IMR-90 (cell line): Measurements from ENCODE around the gene PHETA1. TPM values are rescaled to one million over a fixed set of nuclear protein-coding genes. Genes with fewer than 3 reads are reported as not detected.

Experiments
- ATAC-seq: fragments of 200-7000 bp; cut with Tn5 transposase; 2 replicates; pipeline ENCODE4 v1.9.1; 2020; ENCODE audit warnings: low read depth, mild to moderate bottlenecking, moderate library complexity
- BruUV-seq: library from RNA; stranded (reverse); fragments of 400-500 nt; replicated peaks from 2 replicates; lab custom pipeline; 2021; lab: Mats Ljungman, UMichigan
- CTCF ChIA-PET: fragments of 300-600 bp; formaldehyde crosslinking; extraction: SDS; loops from one replicate; lab custom pipeline; 2021; ENCODE audit warnings: antibody characterized with exemption; lab: Yijun Ruan, JAX
- POLR2A ChIA-PET: fragments of 300-600 bp; sonication (Branson Sonifier 250); formaldehyde crosslinking; loops from one replicate; lab custom pipeline; 2022; ENCODE audit warnings: antibody characterized with exemption; ENCODE audit not compliant: unreplicated experiment; lab: Charles Lee
- DNase-seq: peaks from one replicate; pipeline ENCODE4 v3.0.0; 2013
- H2AFZ ChIP-seq: replicated peaks from 2 replicates; pipeline ENCODE3; 2013; ENCODE audit warnings: low read length, mild to moderate bottlenecking; ENCODE audit not compliant: poor library complexity
- H2AK5ac ChIP-seq: 2 replicates; pipeline ENCODE4 v1.6.1; 2013; ENCODE audit warnings: low read depth, low read length, inconsistent platforms
- H2AK9ac ChIP-seq: replicated peaks from 2 replicates; pipeline ENCODE3; 2013; ENCODE audit warnings: mild to moderate bottlenecking, low read depth, low read length, moderate library complexity; ENCODE audit not compliant: poor library complexity
- H2BK120ac ChIP-seq: 2 replicates; pipeline ENCODE4 v1.6.1; 2013; ENCODE audit warnings: low read depth, low read length, inconsistent platforms
- H2BK15ac ChIP-seq: 3 replicates; pipeline ENCODE4 v1.6.1; 2013; ENCODE audit warnings: low read depth, low read length, inconsistent platforms
- H2BK20ac ChIP-seq: 2 replicates; pipeline ENCODE4 v1.6.1; 2013; ENCODE audit warnings: low read depth, mild to moderate bottlenecking, inconsistent platforms, low read length, moderate library complexity
- H2BK5ac ChIP-seq: 2 replicates; pipeline ENCODE4 v1.6.1; 2013; ENCODE audit warnings: mild to moderate bottlenecking, low read depth, low read length, inconsistent platforms; ENCODE audit not compliant: poor library complexity, severe bottlenecking
- H3K14ac ChIP-seq: replicated peaks from 2 replicates; pipeline ENCODE4 v1.6.1; 2013; ENCODE audit warnings: low read depth, low read length, inconsistent platforms
- H3K18ac ChIP-seq: 2 replicates; pipeline ENCODE4 v1.6.1; 2013; ENCODE audit warnings: low read depth, low read length, control low read depth
- H3K23ac ChIP-seq: 2 replicates; pipeline ENCODE4 v1.6.1; 2013; ENCODE audit warnings: low read depth, low read length, inconsistent platforms
- H3K27ac ChIP-seq: 2 replicates; pipeline ENCODE4 v1.5.1; 2013; ENCODE audit warnings: mild to moderate bottlenecking, control low read depth, low read length; ENCODE audit not compliant: insufficient read depth
- H3K27me3 ChIP-seq: 2 replicates; pipeline ENCODE4 v1.6.1; 2013; ENCODE audit warnings: low read length; ENCODE audit not compliant: control insufficient read depth, insufficient read depth
- H3K36me3 ChIP-seq: 2 replicates; pipeline ENCODE4 v1.6.1; 2013; ENCODE audit warnings: low read length, mixed read lengths; ENCODE audit not compliant: control insufficient read depth, insufficient read depth
- H3K4ac ChIP-seq: 2 replicates; pipeline ENCODE4 v1.6.1; 2013; ENCODE audit warnings: low read depth, low read length, inconsistent platforms
- H3K4me1 ChIP-seq: 2 replicates; pipeline ENCODE4 v1.6.1; 2013; ENCODE audit warnings: low read length, mixed read lengths; ENCODE audit not compliant: control insufficient read depth, insufficient read depth
- H3K4me2 ChIP-seq: 2 replicates; pipeline ENCODE4 v1.6.1; 2013; ENCODE audit warnings: low read depth, mild to moderate bottlenecking, control low read depth, low read length, moderate library complexity
- H3K4me3 ChIP-seq: 2 replicates; pipeline ENCODE4 v1.5.1; 2013; ENCODE audit warnings: low read depth, mild to moderate bottlenecking, control low read depth, low read length, moderate library complexity; ENCODE audit not compliant: insufficient read depth
- H3K56ac ChIP-seq: 2 replicates; pipeline ENCODE4 v1.6.1; 2013; ENCODE audit warnings: low read length, inconsistent platforms; ENCODE audit not compliant: insufficient read depth; ENCODE audit errors: extremely low read depth
- H3K79me1 ChIP-seq, 2 experiments: 2 replicates each; pipeline ENCODE4 v1.6.1; 2013; ENCODE audit warnings: low read length in 2 of 2, inconsistent platforms in 1 of 2, low read depth in 1 of 2
- H3K9ac ChIP-seq: 2 replicates; pipeline ENCODE4 v1.6.1; 2013; ENCODE audit warnings: low read depth, low read length, control low read depth
- H3K9me1 ChIP-seq: 2 replicates; pipeline ENCODE4 v1.6.1; 2013; ENCODE audit warnings: low read length, inconsistent platforms; ENCODE audit not compliant: insufficient read depth
- H3K9me3 ChIP-seq: 2 replicates; pipeline ENCODE4 v1.6.1; 2013; ENCODE audit warnings: low read length; ENCODE audit not compliant: control insufficient read depth, insufficient read depth
- H4K20me1 ChIP-seq: 2 replicates; pipeline ENCODE4 v1.6.1; 2013; ENCODE audit warnings: low read length, inconsistent platforms; ENCODE audit not compliant: insufficient read depth
- H4K5ac ChIP-seq: 2 replicates; pipeline ENCODE4 v1.6.1; 2013; ENCODE audit warnings: mild to moderate bottlenecking, low read depth, low read length, control low read depth
- H4K8ac ChIP-seq, 2 experiments: 2 replicates each; pipeline ENCODE4 v1.6.1; 2013; ENCODE audit warnings: low read depth in 2 of 2, low read length in 2 of 2, control low read depth in 1 of 2, inconsistent platforms in 1 of 2
- H4K91ac ChIP-seq: 2 replicates; pipeline ENCODE4 v1.6.1; 2013; ENCODE audit warnings: low read depth, low read length, inconsistent platforms; ENCODE audit not compliant: insufficient read depth
- BHLHE40 ChIP-seq: fragments of 150-350 bp; IDR thresholded peaks from 2 replicates; pipeline ENCODE4 v1.6.1; 2016; ENCODE audit warnings: mild to moderate bottlenecking, low read depth, low read length
- CEBPB ChIP-seq: IDR thresholded peaks from 2 replicates; pipeline ENCODE4 v1.6.1; 2012; ENCODE audit warnings: low read depth, low read length, improper control_type of control experiment
- CHD1 ChIP-seq: IDR thresholded peaks from 2 replicates; pipeline ENCODE4 v1.6.1; 2012; ENCODE audit warnings: low read depth, low read length, improper control_type of control experiment
- FOS ChIP-seq: fragments of 150-350 bp; IDR thresholded peaks from 2 replicates; pipeline ENCODE4 v1.6.1; 2016; ENCODE audit warnings: low read depth, low read length
- MXI1 ChIP-seq: IDR thresholded peaks from 2 replicates; pipeline ENCODE4 v1.6.1; 2012; ENCODE audit warnings: low read depth, mild to moderate bottlenecking, low read length, moderate library complexity, borderline replicate concordance
- POLR2A ChIP-seq: IDR thresholded peaks from 2 replicates; pipeline ENCODE4 v1.6.1; 2012; ENCODE audit warnings: mild to moderate bottlenecking, low read depth, low read length
- RAD21 ChIP-seq: IDR thresholded peaks from 2 replicates; pipeline ENCODE4 v1.6.1; 2012; ENCODE audit warnings: low read length, improper control_type of control experiment
- RCOR1 ChIP-seq: IDR thresholded peaks from 2 replicates; pipeline ENCODE4 v1.6.1; 2012; ENCODE audit warnings: mild to moderate bottlenecking, low read length, improper control_type of control experiment; ENCODE audit not compliant: insufficient replicate concordance
- SMC3 ChIP-seq: fragments of 150-350 bp; IDR thresholded peaks from 2 replicates; pipeline ENCODE4 v1.6.1; 2016; ENCODE audit warnings: low read depth, mild to moderate bottlenecking, antibody characterized with exemption, low read length, moderate library complexity
- WGBS, 2 experiments: methylation state at CpG; one replicate each; pipeline versions ENCODE4 v1.1.5 to v1.1.7; 2013; ENCODE audit warnings: missing lambda C conversion rate in 2 of 2; ENCODE audit not compliant: insufficient read length in 1 of 2; ENCODE audit errors: extremely low coverage in 2 of 2; 5-methylcytosine and 5-hydroxymethylcytosine counted together
- dilution Hi-C: fragments of 300-500 bp; cut with HindIII; formaldehyde crosslinking; loops from one replicate; pipeline ENCODE4 v1.14.3; 2018; ENCODE audit warnings: low sequenced_read_pairs; ENCODE audit not compliant: unreplicated experiment
- in situ Hi-C: fragments of 300-500 bp; cut with MboI; formaldehyde crosslinking; loops from 3 replicates; pipeline ENCODE4 v1.14.3; 2019; ENCODE audit warnings: low sequenced_read_pairs, inconsistent platforms, mixed read lengths
- intact Hi-C: fragments of 100-400 bp; cut with micrococcal nuclease; formaldehyde crosslinking; loops from 2 replicates; pipeline ENCODE4 v1.10.0; 2022
- polyA plus RNA-seq, 3 experiments: library from polyadenylated mRNA; depleted of rRNA; stranded (reverse); fragments of >200 nt; gene quantifications; 2 replicates each; pipeline ENCODE4 v1.2.3, GENCODE V29; 2012; ENCODE audit warnings: low replicate concordance in 1 of 3
- total RNA-seq: library from RNA; depleted of rRNA; stranded (reverse); fragments of >200 nt; gene quantifications from 2 replicates; pipeline ENCODE4 v1.2.3, GENCODE V29; 2012
- TF ChIP-seq, protein P1 (sequence below): fragments of 150-350 bp; IDR thresholded peaks from 2 replicates; pipeline ENCODE4 v1.6.1; 2017; ENCODE audit warnings: mild to moderate bottlenecking, antibody characterized with exemption, low read length, low read depth

PHETA1 gene
- total and polyA plus RNA-seq, 2 of the 4 experiments (the other 2 are of a cell fraction), result 3.2 to 6.6 TPM

DNA sequence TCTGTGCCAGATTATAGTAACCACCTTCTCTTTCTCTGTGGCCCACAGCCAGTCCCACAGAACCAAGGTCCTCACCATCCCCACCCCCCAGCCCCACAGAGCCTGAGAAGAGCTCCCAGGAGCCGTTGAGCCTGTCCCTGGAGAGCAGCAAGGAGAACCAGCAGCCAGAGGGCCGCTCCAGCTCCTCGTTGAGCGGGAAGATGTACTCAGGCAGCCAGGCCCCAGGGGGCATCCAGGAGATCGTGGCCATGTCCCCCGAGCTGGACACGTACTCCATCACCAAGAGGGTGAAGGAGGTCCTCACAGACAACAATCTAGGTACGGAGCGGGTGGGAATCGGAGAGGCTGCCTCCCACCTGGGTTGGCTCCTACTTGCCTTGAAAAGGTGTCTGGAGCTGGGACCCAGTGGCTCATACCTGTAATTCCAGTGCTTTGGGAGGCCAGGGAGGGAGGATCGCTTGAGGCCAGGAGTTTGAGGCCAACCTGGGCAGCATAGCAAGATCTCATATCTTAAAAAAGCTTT, 34.4 kb downstream of the PHETA1 start:
- no peaks in the 10 kb centered on the region for H3K9me1 ChIP-seq
- no peak overlapping the region for H2BK20ac ChIP-seq
- H3K23ac ChIP-seq, result no peak overlapping the region
- no peak overlapping the region for H4K91ac ChIP-seq
- TF ChIP-seq RAD21 (no peak), CHD1 (no peak), SMC3 (no peak), CEBPB (no peak), FOS (no peak), BHLHE40 (no peak), RCOR1 (no peak), POLR2A (no peak), MXI1 (no peak)
- TF ChIP-seq, protein P1, sequence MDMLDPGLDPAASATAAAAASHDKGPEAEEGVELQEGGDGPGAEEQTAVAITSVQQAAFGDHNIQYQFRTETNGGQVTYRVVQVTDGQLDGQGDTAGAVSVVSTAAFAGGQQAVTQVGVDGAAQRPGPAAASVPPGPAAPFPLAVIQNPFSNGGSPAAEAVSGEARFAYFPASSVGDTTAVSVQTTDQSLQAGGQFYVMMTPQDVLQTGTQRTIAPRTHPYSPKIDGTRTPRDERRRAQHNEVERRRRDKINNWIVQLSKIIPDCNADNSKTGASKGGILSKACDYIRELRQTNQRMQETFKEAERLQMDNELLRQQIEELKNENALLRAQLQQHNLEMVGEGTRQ, result no peak
- H3K27ac ChIP-seq, result no peak overlapping the region
- H3K4me1 ChIP-seq, result no peaks in the 10 kb centered on the region
- no peaks in the 10 kb centered on the region for H3K79me1 ChIP-seq
- dilution Hi-C loops, result no loop called here
- 78% methylated on average over 7 of the region's 11 CpGs; no CpG with 5 or more reads in 1 of the 2 experiments for WGBS, 2 experiments
- H2AFZ ChIP-seq, result no peak overlapping the region
- no peak overlapping the region for H4K5ac ChIP-seq
- no peaks in the 10 kb centered on the region for H3K9me3 ChIP-seq
- H3K14ac ChIP-seq, result no peak overlapping the region
- no peak for DNase-seq
- no peak overlapping the region for H3K4me3 ChIP-seq
- CTCF ChIA-PET, result no interaction called here
- H3K36me3 ChIP-seq, result no peaks in the 10 kb centered on the region
- H4K20me1 ChIP-seq, result no peaks in the 10 kb centered on the region
- no peak overlapping the region for H2BK5ac ChIP-seq
- no TSS peak for BruUV-seq
- ATAC-seq, result no peak
- H3K56ac ChIP-seq, result no peak overlapping the region
- no peak overlapping the region for H3K18ac ChIP-seq
- H3K4ac ChIP-seq, result no peak overlapping the region
- intact Hi-C loops, result loop anchor here (5.0 kb wide), 1 partner anchor 118 kb away; no protein-coding TSS in a partner anchor
- no peak overlapping the region for H2BK120ac ChIP-seq
- POLR2A ChIA-PET, result no interaction called here
- no peak overlapping the region for H2AK5ac ChIP-seq
- H2BK15ac ChIP-seq, result no peak overlapping the region
- no peak overlapping the region for H2AK9ac ChIP-seq
- H4K8ac ChIP-seq, result no peak overlapping the region
- H3K9ac ChIP-seq, result no peak overlapping the region
- in situ Hi-C loops, result no loop called here
- H3K4me2 ChIP-seq, result no peak overlapping the region
- peaks cover 14% of the 10 kb centered on the region for H3K27me3 ChIP-seq
